GM18867 (cell line): Measurements from ENCODE around the gene GTF2H1.
"Not testable (repeated sequence)": the region's sequence is repeated elsewhere in the genome, so short reads cannot be mapped to it uniquely, and the experiment has no call there.

Experiments used
- ATAC-seq: cut with Tn5 transposase; IDR thresholded peaks from one replicate; pipeline ENCODE4 v1.9.1; 2021; ENCODE audit warnings: mild to moderate bottlenecking, moderate library complexity; ENCODE audit not compliant: unreplicated experiment

GTF2H1 gene

GRCh38 chr11:18372201-18372600 lies 49.8 kb downstream of the GTF2H1 start:
- no peak for ATAC-seq

GRCh38 chr11:18374956-18375355 lies 52.6 kb downstream of the GTF2H1 start:
- ATAC-seq: no peak

GRCh38 chr11:18375941-18376340 lies 53.6 kb downstream of the GTF2H1 start:
- no peak for ATAC-seq

- no peak for ATAC-seq
These were observed 56.8 kb downstream of the GTF2H1 start for GRCh38 chr11:18379201-18379600.

GRCh38 chr11:18383388-18384156 lies 61.2 kb downstream of the GTF2H1 start:
- peak; percentile 81 for ATAC-seq

- ATAC-seq: peak; percentile 63
These were observed 61.8 kb downstream of the GTF2H1 start for GRCh38 chr11:18384157-18384641.

GRCh38 chr11:18390088-18390487 lies 67.7 kb downstream of the GTF2H1 start:
- no peak for ATAC-seq

GRCh38 chr11:18392434-18393321 lies 70.3 kb downstream of the GTF2H1 start:
- no peak for ATAC-seq

- no peak for ATAC-seq
These were observed 71.4 kb downstream of the GTF2H1 start for GRCh38 chr11:18393581-18394274.

- peak; percentile 71 for ATAC-seq
These were observed 72.0 kb downstream of the GTF2H1 start, which contains the start of gene LDHA for GRCh38 chr11:18394275-18394927. Gene LDHA, plus strand, starts transcription at chr11:18394563. Its CDS starts 2,280 bp downstream, at chr11:18396843.

GRCh38 chr11:18394928-18395734 lies 72.8 kb downstream of the GTF2H1 start:
- ATAC-seq: no peak

- ATAC-seq: peak; percentile 66
These were observed 73.6 kb downstream of the GTF2H1 start for GRCh38 chr11:18395735-18396504.

- no peak for ATAC-seq
These were observed 75.6 kb downstream of the GTF2H1 start for GRCh38 chr11:18397921-18398320.

GRCh38 chr11:18401077-18401476 lies 78.7 kb downstream of the GTF2H1 start:
- ATAC-seq: not testable (repeated sequence)

GRCh38 chr11:18404062-18404461 lies 81.7 kb downstream of the GTF2H1 start:
- ATAC-seq: no peak

GRCh38 chr11:18407400-18407799 lies 85.0 kb downstream of the GTF2H1 start:
- ATAC-seq: not testable (repeated sequence)

- ATAC-seq: no peak
These were observed 86.4 kb downstream of the GTF2H1 start for GRCh38 chr11:18408558-18409291.

- no peak for ATAC-seq
These were observed 94.1 kb downstream of the GTF2H1 start for GRCh38 chr11:18416459-18416858.
